NCI-H1105 (cell line): ENCODE measurements around the gene PQBP1.

Experiments used
- DNase-seq: peaks from one replicate; lab custom pipeline; 2025; lab: John Stamatoyannopoulos, UW

The PQBP1 gene

DNA sequence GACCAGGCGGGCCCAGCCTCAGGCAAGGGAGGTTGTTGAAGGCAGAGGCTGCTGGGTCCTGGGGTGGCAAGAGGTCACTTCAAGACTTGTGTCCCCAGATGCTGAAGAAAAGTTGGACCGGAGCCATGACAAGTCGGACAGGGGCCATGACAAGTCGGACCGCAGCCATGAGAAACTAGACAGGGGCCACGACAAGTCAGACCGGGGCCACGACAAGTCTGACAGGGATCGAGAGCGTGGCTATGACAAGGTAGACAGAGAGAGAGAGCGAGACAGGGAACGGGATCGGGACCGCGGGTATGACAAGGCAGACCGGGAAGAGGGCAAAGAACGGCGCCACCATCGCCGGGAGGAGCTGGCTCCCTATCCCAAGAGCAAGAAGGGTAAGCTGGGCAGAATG lies 4.4 kb downstream of the PQBP1 start:
- DNase-seq, result no peak

DNA sequence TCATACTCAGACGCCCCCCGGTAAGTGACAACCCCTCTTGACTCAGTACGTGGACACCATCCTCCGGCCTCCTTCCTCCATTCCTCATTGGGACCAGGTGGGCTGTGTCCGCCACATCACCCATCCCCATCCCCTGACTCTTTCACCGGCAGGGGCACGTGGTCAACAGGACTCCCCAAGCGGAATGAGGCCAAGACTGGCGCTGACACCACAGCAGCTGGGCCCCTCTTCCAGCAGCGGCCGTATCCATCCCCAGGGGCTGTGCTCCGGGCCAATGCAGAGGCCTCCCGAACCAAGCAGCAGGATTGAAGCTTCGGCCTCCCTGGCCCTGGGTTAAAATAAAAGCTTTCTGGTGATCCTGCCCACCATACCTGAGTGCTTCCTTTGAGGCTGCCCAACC lies 5.0 kb downstream of the PQBP1 start:
- no peak for DNase-seq

DNA sequence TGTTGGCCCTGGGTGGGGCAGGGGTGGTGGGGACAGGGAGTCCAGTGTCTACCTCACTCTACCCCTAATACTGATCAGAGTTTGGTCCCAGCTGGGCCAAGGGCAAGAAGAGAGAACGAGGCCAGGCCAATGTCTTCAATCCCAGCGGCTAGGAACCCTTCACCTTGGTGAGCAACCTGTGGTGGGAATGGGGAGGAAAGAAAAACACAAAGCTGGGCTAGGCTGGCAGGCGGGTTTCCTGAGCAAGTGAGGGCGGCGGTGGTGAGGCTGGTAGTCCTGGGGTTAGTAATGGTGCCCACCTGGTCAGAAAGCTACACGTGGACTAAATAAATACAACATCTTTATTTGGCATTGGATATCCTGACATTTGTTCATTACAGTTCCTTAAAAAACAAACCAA lies 5.6 kb downstream of the PQBP1 start:
- DNase-seq, result no peak

DNA sequence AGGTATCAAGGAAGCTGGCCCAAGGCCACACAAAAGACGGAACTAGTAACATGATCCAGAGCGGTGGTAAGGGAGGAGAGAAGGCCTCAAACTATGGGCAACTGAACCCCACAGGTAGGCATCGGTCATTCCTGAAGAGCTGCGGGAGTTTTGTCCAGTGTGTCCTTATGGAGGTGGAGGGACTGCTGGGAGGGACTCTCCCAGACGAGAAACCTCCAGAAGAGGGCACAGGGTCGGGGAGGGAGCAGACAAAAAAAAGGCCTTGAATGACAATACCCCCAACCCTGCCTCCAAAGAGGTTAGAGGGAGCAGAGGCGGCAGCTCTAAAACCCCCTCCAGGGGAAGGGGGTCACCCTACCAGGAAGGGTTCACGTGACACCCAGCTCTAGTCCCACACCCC lies 6.5 kb downstream of the PQBP1 start:
- DNase-seq, result no peak

DNA sequence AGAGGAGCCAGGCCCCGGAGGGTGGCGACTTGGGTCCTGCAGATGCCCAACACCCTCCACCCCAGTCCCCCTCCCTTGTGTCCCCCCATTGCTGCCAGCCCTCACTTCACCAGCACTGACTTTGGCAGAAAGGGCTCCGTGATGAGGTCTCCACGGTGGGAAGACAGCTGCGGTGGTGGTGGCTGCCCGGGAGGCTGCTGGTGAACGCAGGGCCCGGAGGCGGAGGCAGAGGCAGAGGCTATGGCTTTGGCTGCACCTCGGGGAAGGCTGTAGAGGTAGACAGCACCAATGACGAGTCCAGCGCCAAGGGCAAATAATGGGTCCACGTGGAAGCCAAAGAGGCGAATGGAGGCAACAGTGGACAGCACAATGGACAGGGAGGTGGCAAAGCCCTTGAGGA lies 6.9 kb downstream of the PQBP1 start:
- DNase-seq, result no peak

DNA sequence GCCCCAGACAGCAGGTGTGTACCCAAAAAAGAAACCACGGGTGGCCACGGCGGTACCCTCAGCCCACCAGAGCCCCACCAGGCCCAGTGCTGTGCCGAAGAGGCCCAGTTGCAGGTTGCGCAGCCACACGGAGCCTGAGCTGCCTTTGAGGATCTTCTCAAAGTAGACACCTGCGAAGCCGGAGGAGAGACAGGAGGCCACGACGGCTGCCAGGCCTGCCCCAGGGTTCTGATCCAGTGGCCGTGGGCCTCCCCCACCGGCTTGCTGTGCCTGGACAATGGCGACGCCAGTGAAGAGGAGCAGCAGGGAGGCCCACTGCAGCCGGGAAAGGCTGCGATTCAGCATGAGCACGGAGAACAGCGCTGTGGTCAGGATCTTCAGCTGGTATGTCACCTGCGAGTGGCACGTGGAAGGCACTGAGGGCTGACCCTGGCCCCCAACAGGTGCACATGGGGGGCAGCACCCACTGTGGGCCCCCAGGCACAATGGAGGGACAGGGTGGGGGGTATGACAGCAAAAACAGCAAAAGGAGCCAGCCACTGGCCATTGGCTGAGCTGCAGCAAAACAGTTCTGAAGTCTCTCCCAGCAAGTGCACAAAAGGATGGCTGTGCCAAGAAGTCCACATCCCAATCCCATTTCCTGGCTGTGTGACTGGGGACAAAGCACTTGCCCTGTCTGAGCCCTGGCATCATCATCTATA lies 7.5 kb downstream of the PQBP1 start:
- DNase-seq, result no peak

DNA sequence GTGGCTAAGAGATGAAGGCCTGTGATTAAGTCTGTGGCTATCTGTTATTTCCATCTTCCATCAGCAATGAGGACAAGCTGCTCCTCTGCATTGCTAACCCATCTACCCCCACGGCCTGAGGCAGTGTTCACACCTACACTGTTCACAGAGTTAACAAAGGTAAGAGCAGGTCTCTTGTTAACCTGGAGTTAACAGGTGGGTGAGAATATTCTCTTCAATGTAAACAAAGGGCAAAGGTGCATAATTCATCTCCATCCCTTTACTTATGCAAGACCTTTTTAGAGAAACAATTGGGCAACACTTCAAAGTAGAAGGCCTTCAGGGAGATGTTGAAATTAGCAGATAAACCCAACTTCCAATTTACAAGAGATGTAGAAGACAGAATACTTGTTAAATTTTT lies 10.9 kb downstream of the PQBP1 start:
- DNase-seq, result no peak

- no peak for DNase-seq
These were observed 12.1 kb downstream of the PQBP1 start for GRCh38 chrX:48909703-48910294.

DNA sequence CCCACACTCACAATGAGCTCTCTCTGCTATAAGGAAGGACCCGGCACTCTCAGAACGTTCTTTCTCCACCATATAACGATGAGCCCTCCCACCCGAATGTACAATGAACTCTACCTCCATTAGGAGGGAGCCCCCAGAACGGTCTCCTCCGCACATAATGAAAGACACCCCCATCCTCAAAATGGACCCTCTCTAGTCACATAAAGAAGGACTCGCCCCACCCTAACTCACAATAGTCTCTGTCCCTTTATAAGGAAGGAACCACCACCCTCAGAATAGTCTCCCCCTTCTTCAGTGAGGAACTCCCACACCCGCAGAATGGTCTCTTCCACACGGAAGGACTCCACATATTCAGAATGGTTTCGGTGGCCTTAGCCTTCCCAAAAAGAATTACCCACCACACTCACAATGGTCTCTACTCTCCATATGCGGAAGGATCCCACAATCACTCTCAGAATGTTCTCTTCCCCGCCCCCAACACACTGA lies 13.2 kb downstream of the PQBP1 start:
- no peak for DNase-seq

DNA sequence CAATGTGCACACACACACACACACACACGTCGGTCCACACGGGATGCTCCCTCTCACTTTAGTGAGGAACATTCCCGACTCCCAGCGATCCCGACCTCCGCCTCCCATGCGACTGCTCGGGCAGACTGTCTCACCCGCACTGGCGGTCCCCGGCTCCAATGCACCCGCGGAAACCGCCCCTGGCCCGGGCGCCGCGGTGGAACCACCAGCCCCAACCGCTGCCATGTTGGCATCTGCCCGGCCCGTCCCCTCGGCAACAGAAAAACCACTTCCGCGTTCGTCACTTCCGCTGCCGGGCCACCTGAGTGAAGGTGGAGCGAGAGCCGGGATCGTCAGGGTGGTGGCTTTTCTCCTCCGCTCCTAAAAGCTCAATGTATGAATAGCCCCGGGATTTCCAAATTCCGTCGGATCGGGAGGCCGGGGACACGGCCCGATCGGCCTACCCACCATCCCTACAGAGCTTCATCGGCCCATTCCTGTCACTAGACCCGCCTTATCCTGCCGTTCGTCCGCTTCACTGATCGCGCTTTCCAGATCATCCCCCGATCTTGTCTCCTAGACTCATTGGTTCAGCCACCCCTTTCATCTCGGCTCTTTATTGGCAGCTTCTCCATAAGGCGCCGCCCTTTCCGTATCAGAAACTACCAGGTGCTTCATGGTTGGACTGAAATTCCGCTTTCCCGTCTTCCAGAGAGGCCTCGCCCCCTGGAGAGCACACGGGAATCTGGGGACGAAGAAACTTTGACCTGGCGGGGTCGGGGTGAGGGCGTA lies 13.9 kb downstream of the PQBP1 start, which contains the start of gene SLC35A2:
TSS of gene SLC35A2 (minus strand) at position 235 of the 771 bp plus-strand sequence. CDS start at position 225, 10 bp downstream.
- DNase-seq, result peak; percentile 72

DNA sequence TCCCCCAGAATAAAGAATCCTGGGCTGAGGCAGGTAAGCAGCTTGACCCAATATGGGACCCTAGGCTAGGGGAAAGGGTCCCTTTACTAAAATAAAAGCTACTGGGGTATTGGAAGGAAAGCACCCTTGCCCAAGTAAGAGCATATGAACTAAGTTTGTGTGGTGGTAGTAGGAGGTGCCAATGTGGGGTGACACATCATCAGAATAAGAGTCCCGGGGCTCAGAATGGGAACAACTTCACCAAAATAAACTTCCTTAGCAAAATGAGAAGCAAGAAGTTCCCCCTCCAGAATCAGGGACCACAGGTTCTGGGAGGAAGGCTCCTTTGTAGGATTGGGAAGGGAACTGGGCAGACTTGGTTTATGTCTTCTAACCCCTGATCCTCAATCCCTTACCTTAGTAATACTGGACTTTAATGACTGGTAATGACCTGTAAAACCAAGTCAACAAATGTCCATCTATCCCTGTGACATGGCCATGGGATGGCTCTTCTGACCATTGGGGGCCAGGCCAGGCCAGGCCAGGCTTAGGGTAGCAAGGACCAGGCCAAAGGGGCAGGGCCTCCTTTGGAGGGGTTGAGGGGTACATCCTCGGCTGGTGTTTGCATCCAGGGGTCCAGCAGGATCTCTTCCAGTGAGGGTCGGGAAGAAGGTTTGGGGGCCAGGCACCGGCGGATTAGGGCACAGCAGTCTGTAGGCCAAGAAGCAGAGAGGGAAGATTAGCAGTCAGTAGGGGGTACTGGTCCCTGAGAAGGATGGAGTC lies 16.1 kb downstream of the PQBP1 start:
- DNase-seq, result no peak

DNA sequence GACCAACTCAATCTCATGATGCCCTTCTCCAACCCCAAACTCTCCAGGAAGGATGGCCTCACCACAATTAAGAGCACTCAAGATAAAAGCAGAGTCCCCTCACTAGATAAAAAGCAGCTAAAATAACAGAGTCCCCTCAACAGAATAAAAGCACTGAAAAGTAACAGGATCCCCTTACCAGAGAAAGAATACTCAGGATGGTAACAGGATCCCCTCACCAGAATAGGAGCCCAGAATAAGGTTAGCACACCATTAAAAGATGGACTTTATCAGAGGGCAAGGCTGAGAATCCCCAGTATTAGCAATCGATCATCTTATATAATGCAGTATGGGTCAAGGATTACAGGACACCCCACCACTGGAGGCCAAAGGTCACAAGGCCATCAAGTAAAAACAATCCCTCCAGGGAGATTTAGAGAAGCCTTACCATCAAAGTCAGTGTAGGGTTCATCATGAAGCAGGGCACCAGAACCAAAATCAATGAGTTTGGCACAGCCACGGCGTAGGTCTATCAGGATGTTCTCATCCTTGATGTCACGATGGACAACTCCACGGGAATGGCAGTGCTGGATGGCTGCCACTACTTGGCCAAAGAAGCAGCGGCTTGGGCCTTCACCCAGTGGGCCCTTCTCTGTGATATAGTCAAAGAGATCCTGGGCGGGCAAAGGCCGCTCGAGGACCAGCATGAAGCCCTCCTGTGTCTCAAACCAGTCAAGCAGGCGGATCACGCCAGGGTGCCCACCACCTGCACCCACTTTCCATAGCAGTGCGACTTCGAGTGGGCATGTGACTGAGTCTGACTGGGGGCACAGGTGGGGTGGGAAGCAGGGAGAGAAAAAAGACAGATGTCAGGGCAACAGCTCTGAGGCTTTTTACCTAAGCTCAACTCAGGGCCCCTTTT lies 17.1 kb downstream of the PQBP1 start:
- no peak for DNase-seq

DNA sequence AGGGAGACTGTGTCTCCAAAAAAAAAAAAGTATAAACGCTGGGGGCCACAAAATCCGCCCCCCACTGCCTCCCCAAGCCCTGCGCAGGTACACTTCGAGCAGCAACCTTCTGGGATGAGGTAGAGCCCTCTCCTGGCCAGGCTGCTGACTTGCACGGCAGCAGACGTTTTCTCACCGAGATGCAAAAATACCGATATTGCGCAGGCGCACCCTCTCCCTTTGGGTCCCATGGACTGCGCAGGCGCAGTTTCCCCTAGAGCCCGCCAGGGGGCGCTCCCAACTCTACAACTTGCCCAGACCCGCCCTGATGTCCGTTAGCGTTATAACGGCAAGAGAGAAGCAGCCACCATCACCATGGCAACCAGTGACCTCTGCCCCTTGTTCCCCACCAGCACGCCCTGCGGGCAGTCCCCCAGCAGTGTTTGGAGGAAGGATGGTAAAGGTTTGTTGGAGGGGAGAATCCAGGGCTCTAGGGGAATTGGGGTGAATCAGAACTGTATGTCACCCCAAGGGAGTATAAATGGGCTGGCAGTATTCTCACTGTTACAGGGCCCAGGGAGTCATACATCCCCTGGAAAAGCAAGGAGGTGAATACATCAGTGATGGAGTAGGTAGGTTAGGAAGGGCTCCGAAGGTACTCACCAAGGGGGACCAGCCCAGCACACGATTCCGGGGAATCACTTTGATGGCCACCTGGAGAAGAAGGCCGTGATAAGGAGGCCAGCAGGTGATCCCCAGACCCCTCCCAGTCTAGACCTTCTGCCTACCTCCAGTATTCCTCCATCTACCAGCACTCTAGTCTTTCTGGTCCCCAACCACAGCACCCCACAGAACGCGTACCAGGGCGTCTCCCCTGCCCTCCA lies 19.6 kb downstream of the PQBP1 start:
- DNase-seq, result peak; percentile 55

GRCh38 chrX:48918301-48918642 lies 20.5 kb downstream of the PQBP1 start:
- no peak for DNase-seq

- DNase-seq, result peak; percentile 93
These were observed 21.1 kb downstream of the PQBP1 start, which contains the start of gene PIM2 for GRCh38 chrX:48918643-48919340. Gene PIM2 (minus strand): TSS chrX:48919024. CDS start chrX:48918834, 190 bp downstream.

DNA sequence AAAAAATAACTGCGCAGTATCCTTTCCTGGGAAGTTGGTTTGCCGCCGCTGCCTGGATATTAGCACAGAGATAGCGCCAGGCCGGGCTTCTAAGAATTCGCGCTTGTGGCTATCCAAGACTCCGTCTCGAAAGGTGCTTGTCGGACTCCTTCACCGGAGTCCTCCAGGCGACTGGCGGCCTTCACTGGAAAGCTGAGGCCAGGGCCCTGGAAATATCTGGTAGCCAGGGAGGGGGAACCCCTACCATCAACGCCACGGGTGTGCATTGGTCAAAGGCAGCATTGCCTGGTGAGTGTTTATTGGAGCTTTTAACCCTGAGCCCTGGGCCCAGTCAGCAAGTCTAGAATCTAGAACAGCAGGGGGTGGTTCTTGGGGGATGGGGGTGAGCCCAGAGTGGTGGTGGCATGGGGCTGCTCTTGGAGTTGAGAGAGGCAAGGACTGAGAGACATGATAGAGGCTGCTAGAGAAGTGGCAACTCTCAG lies 21.7 kb downstream of the PQBP1 start:
- no peak for DNase-seq

DNA sequence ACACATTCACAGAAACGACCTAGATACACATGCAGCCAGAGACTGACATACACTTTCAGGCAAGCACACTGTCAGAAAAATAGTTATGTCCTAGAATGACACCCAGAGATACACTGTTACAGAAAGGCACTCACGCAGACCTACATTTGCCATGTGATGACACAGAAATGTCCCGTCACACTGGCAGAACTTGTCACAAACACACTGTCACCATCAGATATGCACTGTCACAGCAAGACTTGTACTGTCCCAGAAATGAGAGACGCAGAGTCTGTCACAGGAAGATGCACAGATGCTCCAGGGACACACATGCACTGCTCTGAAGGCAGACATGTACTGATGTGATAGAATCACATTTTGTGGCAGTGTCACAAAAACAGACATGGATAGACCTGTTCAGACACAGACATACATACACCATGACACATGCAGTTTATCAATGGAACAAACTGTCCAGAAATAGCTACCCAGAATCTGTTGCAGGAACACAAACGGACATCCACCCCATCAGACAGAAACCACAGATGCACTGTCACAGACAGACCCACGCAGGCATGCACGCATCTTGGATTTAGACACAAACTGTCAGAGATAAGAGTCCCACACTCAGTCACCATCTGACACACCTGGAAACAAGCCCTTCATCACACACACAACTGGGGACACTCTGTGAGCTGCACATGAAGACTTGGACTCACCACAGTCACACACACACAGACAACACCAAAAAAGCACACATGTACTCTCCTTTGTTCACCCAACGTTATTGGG lies 22.4 kb downstream of the PQBP1 start:
- no peak for DNase-seq

DNA sequence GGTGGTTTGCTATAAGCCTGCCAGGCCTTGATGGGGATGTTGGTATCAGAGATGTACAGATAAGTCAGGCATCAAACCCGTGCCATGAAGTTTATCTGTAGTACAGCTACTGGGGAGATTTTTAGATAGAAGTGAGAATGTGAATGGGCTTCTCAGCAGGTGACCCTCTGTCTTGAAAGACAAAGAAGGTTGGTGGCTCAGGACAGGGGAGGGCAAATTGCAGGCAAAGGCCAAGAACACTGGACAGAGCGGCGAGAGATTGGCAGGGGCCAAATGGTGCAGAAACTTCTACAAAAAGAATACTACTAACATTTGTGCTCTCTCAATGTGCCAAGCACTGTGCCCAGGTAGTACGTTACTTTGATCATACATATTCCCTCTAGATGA lies 23.0 kb downstream of the PQBP1 start:
- DNase-seq, result no peak

- no peak for DNase-seq
These were observed 26.0 kb downstream of the PQBP1 start for GRCh38 chrX:48923771-48924170.
